Inflammatory macrophage (primary cell): ENCODE measurements around the gene CRYAB.
"Not testable (repeated sequence)": the region's sequence is repeated elsewhere in the genome, so short reads cannot be mapped to it uniquely, and the experiment has no call there.

Experiments
- DNase-seq, 2 donors: peaks; one replicate each; pipeline ENCODE4 v3.0.0-alpha.2; 2020 to 2022

CRYAB gene

DNA sequence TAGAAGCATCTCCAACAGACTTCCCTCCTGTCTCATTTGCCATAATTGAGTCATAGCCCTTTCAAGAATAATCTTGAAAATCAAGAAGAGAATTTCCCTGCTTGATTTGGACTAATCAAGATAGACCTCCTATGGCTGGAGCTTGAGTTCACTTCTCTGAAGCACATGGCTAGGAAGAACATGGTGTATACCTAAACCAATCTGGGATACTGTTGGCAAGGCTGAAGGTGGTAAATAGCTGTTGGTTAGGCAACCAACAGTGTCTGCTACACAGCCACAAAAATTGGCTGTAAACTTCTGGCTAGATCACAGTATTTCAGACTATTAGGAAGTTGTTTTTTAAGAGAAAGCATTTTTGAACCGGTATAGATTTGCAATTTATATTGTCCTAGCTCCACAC is 4.9 kb downstream of the CRYAB start:
- DNase-seq, result no peak

- peak; percentile 15 to 48 for DNase-seq
Observed at GRCh38 chr11:111905411-111905810, 6.2 kb downstream of the CRYAB start.

GRCh38 chr11:111886844-111887243 is 24.7 kb downstream of the CRYAB start:
- no peak for DNase-seq

DNA sequence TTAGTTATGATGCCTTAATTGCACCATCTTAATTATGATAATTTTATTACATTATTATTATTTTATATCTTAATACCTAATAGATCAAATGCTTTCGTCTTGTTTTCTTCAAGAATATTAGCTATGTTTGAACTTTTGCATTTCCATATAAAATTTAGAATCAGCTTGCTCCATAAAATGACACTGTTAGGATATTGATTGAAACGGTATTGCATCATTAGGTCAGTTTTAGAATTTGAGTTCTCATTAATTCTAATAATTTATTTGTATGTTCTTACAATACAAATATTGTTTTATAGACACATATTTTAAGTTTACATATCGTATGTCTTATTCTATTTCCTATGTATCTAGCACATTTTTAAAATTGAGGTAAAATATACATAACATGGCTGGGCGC is 25.5 kb downstream of the CRYAB start:
- DNase-seq, result no peak

- DNase-seq, result not testable (repeated sequence)
Observed at GRCh38 chr11:111885053-111885452, 26.5 kb downstream of the CRYAB start.

DNA sequence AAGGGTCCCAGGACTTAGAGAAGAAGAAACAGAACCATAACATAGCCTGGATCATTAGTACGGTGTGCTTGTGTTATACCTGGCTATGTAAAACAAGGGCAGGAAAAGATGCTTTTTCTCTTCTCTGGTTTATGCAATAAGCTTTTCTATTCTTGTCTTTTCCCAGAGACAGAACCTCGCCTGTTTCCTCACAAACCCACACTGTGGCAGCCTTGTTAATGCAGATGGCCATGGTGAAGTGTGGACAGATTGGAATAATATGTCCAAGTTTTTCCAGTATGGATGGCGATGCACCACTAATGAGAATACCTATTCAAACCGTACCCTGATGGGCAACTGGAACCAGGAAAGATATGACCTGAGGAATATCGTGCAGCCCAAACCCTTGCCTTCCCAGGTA is 29.4 kb downstream of the CRYAB start:
- DNase-seq, result no peak

GRCh38 chr11:111879637-111879960 is 32.0 kb downstream of the CRYAB start:
- DNase-seq, result no peak

- DNase-seq, result peak; percentile 95 to 96
Observed at GRCh38 chr11:111878849-111879636, 32.5 kb downstream of the CRYAB start, which contains the start of the genes CFAP68 and FDXACB1. TSS of gene CFAP68 (plus strand) at chr11:111879541. CDS start at chr11:111879561, 20 bp downstream. TSS of gene FDXACB1 (minus strand) at chr11:111879165. CDS start at chr11:111879132, 33 bp downstream.

DNA sequence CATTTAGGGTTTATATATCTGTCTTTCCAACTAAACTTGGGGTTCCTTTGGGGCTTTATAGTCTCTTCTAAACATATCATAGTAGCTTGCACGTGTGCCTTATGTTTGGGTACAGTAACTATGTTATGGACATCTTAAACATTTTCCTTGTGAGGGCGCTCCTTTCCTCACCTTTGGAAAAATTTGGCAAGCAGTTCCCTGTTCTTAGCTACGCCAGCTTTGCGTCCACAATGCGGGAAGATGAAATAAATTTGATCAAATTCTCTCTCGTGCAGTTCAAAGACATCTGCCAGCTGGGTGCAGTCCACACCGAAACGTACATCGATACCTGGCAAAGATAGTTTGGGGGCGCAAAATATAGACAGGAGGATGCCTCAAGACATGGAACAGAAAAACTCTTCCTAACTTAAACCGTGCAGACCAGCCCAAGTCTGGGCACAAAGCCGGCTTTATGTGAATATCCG is 33.2 kb downstream of the CRYAB start:
- DNase-seq, result peak in 1 of 2 donors; percentile 46

DNA sequence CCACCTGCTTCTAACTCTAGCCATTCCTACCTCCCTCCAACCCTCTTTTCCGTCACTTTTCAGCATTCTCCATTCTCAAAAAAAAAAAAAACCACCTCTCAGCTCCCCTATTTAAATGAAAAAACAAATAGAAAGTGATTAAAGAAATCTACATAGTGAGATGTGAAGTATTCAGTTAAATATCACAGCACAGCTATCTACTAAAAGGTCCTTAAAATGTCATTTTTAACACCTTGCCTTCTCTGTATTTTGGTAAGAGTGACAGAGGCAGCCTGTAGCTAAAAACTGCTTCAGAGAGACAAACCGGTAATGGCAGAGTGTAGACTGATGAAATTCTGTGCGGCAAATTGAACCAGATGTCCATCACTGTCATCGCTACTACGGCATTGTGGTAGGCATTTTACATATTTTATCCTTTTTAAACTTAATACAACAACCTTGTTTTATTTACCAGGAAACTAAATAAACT is 39.8 kb downstream of the CRYAB start:
- no peak for DNase-seq

DNA sequence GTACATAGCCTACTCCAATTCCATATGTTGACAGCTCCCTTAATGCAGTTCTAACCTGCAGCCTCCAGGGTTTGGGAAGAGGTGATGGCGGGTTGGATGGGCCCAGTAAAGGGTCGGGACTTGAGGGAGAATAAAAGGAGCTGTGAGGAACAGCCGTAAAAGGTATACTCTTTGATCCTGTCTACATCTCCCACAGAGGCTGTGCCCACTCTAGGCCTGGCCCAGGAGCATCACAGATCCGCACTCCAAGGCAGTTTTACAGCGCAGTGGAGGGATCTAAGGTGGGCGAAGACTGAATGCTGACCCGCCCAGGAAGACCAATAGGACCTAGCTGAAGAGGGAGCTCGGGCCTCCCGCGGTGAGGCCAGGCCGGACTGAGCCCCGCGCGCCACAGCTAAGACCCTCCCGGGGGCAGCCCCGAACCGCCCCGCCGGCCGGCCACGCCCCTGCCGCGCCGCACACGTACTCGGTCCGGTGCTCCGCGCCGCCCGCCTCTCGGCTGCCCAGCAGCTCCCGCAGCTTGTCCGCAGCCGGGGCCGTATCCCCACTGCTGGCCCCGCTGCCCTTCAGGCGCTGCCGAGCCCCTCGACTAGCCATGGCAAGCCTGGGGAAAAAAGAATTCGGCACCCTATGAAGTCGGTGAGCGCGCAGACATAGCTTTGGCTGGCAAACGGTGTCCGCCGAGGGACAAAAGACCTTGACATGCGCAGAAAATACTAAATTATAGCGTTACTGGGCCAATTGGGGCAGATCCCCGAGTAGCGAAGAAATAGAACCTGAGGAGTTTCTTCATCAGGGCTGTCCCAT is 40.5 kb downstream of the CRYAB start, which contains the start of gene ALG9:
Gene ALG9 (minus strand): TSS at position 696 of the 807 bp plus-strand sequence. CDS start 99 bp downstream, at position 597.
- DNase-seq, result peak; percentile 76 to 77

- peak in 1 of 2 donors; percentile 12 for DNase-seq
Observed at GRCh38 chr11:111870522-111870885, 41.1 kb downstream of the CRYAB start.

GRCh38 chr11:111870113-111870512 is 41.5 kb downstream of the CRYAB start:
- no peak for DNase-seq

GRCh38 chr11:111860257-111860656 is 51.3 kb downstream of the CRYAB start:
- DNase-seq, result no peak
